Measurements from ENCODE around the gene COL4A1.

Gene COL4A1

DNA sequence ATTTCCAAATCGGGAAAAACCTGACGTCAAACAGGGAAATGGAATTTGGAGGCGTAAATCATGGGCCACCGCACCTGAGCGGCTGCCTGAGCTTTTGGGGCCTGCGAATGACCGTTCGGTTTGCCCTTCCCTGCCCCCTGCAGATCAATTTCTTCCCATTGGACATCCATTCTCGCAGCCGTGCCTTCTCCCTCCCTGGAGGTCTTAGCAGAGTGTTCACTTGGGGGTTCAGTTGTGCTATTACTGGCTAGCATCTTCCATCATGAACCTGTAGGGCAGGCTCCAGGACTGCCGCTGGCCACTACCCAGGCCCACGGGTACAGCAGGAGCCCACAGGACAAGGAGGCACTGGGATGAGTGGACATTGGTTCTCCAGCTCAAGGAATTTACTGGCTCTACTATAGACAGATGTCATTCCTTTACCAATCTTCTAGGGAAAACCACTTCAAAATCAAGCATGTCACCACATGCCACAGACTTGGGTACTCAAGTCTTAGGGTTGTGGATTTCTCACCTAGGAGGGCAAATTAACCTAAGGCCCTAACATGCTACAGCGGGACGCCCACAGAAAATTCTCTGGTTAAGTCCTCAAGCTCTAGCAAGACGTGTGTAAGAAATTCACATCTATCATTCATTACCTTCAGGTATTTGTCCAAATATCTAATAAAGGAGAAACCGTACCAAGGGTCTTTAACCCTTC is 75.5 kb downstream of the COL4A1 start:
- DNase-seq = no peak

DNA sequence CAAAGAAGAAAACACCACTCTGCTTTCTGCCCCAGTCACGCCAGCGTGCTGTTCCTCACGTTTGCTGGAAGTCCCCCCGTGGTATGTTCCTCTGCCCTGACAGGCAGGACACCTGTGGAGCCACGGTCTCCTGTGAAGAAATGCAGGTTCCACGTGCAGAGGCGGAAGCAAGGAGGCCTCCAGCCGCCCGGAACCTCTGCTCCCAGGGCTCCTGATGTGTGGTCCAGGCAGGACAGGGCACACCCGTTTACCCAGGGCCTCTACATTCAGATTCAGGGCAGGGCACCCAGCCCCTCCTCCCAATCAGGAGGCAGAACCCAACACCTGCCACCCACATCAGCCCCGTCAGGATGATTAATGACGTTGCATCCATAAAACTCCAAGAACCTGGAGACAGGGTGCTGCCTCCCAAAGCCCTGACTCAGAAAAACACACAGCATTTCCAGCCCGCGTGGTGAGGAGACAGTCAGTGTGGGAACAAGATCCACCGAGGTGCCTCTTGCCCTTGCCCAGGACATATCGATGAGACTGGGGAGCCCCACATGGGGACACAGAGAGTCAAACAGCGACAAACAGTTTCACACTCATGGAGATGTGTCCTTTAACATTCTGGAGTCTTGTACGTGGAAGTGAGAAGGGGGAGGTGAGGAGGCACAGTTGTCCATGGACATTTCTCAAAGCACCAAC is 76.2 kb downstream of the COL4A1 start:
- DNase-seq = no peak

- DNase-seq = no peak
Measured at GRCh38 chr13:110229905-110230563, 76.9 kb downstream of the COL4A1 start.

GRCh38 chr13:110228936-110229904 is 77.7 kb downstream of the COL4A1 start:
- no peak for DNase-seq

- DNase-seq = no peak
Measured at GRCh38 chr13:110227864-110228643, 78.9 kb downstream of the COL4A1 start.

GRCh38 chr13:110227416-110227815 is 79.5 kb downstream of the COL4A1 start:
- no peak for DNase-seq

GRCh38 chr13:110225609-110226574 is 81.1 kb downstream of the COL4A1 start:
- no peak for DNase-seq

- no peak for DNase-seq
Measured at GRCh38 chr13:110225003-110225402, 82.0 kb downstream of the COL4A1 start.

DNA sequence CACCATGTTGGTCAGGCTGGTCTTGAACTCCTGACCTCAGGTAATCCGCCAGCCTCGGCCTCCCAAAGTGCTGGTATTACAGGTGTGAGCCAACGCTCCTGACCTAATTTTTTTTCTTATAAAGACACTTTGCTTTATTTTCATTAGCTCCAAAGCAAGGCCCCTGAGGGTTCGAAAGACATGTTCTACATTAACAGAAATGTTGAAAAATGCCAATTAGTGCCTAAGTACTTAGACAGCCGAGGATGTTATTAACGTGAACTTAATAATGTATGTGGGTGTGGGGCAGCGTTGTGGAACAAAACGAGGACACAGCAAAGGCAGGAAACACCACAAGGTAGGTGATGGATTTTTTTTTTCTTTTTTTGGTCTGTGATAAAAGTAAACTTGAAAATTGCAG is 82.4 kb downstream of the COL4A1 start:
- DNase-seq = no peak

DNA sequence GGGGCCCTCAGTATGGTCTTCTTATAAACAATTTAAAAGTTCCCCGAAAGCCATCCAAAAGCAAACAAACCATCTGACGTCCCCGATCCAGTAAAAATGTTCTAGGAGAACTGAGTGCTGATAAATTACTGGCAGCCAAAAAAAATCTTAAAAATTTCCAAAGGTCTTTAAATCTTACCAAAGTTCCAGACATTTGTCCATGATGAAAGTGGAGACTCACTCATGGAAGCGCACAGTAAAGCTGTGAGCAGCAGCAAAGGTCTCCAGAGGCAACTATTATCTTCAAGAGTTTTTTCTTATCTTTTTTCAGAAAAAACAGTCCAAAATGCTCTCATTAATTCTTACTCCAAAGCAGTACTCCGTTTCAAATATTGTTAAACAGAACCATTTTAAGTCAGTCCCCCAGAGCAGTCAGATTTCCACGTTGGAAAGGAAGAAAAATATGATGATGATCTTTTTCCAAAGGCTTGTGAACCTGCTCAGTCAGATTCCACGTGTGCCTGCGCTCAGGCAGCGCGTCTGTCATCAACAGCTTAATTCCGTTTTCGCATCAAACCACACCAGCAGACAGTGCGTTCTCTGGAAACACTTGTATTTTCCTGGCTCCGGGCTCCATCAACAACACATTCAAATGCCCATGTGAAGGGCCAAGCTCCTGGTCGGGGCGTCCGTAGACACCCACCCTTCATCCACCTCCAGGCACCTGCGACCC is 85.4 kb downstream of the COL4A1 start:
- no peak for DNase-seq

DNA sequence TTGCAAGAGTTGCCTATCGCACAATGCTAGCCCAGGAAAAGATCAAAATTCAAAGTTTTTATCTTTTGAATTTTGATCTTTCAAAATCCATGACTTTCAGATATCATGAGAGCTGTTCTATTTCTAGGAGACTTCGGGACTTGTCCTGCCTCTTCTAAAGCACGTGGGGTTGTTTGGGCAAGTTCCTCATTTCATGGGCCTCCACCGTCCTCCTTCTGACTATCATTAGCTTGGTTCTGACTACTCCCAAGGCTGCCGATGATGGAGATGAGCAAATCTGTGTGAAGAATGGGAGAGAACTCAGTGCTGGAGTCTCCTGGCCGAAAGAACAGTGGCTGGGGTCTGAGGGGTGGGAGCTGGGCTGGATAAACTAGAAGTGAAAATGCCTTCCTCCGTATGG is 86.5 kb downstream of the COL4A1 start:
- no peak for DNase-seq

- no peak for DNase-seq
Measured at GRCh38 chr13:110218581-110219201, 88.3 kb downstream of the COL4A1 start.

DNA sequence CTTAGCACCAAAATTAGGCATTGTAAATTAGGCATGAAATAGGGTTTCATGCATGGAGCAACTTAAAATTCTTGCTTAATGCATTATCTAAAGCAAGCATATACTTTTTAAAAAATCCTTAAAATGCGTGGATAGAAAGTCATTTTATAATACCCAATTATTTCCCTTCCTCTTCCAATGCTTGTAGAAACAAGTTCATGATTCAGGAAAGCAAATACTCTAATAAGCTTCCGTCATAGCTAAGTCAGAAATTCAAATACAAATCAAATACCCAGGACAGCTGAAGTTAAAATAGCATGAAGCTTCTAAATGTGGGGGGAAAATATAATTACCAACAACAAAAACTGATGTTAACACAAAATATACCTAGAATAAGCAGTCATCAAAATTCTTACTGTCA is 89.1 kb downstream of the COL4A1 start:
- DNase-seq = no peak

DNA sequence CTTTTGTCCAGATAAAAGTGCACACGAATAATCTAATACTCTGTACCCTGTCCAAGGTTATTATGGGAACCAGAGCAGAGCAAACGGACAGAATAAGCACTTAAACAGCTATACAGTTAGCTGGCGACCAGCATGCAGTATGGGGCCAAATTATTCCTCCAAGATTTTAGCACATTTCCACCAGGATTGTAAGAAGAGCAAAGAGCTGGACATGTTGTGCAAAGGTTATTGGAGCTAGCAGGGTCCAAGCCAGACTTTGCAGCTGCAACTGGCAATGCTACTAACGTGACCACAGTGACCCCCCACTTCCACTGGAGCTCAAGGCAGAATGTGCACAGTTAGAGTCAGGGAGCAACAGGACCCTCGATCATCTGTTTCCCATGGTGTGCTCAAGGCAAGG is 89.9 kb downstream of the COL4A1 start:
- DNase-seq = no peak

DNA sequence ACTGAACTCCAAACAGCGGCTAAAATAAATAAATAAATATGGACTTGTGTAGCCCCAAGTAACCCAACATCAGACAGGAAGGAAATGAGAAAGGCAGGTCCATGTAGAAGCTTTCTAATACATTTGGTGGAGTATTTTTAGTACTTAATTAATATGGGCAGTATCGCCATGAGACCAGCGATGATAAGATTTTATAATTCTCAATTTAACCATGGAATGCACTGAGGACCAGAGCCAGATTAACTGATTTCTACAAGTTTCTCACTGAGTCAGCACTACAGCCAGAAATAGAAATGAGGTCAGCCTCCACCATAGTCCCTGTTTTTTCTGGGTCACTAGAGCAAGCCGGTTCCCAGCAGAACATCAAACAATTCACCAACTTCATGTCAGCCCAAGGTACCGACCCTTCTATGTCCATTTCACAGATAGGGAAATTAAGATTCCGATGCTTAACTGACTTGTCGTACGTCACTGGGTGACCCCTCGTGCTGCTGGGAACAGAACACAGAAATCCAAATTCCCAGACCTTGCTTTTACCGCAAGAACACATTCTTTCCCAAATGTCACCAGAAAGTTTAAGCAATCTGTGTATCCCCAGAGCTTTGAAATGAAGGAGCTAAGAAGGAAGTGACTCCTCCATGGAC is 90.4 kb downstream of the COL4A1 start:
- no peak for DNase-seq

DNA sequence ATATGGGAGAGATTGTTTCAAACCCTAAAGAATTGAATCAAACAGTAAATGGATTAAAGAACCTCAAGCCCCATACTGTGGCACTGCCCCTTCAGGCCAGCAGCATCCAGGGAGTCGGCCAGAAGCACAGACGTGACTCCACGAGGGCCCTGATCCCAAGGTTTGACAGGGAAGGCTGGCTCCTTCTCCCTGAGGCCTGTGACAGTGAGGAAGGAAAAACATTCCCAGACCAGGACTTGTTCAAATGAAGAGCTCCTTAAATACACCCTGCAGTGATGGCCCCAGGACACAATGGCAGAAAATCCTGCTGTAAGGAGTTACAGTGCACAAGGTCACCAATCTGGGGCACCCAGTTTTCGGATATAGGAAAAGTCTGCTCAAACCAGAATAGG is 91.0 kb downstream of the COL4A1 start:
- no peak for DNase-seq

GRCh38 chr13:110215606-110216005 is 91.4 kb downstream of the COL4A1 start:
- DNase-seq = no peak

DNA sequence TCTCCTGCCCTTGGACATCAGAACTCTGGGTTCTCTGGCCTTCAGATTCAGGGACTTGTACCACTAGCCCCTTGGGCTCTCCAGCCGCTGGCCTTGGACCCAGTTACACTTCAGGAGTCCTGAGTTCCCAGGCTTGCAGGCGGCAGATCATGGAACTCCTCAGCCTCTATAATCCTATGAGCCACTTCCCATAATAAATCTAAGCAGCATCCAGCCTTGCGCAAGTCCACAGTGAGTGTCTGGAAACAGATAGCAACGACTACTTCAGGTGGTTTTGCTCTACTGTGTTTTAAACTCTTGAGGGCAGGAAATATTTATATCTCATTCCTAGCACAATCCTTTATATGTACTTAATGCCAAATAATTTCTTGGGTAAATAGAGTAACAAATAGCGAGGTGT is 92.3 kb downstream of the COL4A1 start:
- DNase-seq = no peak

GRCh38 chr13:110213461-110214074 is 93.4 kb downstream of the COL4A1 start:
- DNase-seq = no peak

Data from CD4-positive, alpha-beta T cell treated with Interleukin-6 for 4 hours (primary cell).